ENCODE data around the gene TTC13. TPM values are rescaled to one million over a fixed set of nuclear protein-coding genes. Genes with fewer than 3 reads are reported as not detected.
A peak's percentile ranks its signal among the peaks of the same experiment; 100 is the strongest.

TTC13 gene
- total RNA-seq, 4 donors from 2014 or later = 14.4 to 28.5 (median 26.1) TPM

DNA sequence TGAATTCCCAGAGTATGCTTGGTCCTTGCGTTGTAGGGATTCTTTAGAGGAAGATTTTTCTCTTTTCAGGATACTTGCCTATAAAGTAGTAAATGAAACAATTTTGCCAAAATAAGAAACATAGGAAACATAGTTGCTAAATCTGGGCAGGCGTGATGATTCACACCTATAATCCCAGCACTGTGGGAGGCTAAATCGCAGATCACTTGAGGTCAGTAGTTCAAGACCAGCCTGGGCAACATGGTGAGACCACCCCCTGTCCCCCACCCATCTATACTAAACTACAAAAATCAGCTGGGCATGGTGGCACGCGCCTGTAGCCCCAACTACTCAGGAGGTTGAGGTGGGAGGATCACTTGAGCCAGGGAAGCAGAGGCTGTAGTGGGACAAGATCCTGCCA is 5.2 kb upstream of the TTC13 start:
- intact Hi-C loops (cut with DNase I) = no loop called here
- WGBS, 2 donors = 91 to 93% methylated on average over 5 of the region's 5 CpGs
- H3K36me3 ChIP-seq = peaks cover 0 to 4% of the 10 kb centered on the region in 2 donors

DNA sequence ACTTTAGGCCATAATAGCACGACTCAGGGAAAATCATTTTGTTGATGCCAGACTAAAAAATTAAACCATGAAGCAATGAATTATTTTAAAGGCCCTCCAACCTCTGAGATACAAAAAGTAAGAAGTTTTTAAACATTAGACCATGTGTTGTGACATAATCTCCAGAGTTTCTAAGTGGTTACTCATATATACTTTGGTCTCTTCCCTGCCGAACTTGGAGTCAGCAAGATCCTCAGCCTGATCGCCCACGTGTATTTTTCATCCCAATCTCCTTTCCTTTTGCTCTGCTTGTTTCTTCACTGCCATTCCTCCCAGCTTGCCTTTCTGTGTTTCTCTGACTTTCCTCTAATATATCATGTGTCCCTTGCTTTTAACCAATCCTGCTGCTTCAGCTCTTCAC is 4.0 kb upstream of the TTC13 start:
- Histone ChIP-seq H3K36me3 (peaks cover 0 to 4% of the 10 kb centered on the region in 2 donors), H3K4me3 (replicated peaks in 1 of 3) (no peak overlapping the region), H3K9me3 (no peaks in the 10 kb centered on the region), H3K27ac (no peak overlapping the region), H3K27me3 (no peaks in the 10 kb centered on the region), H3K4me1 (peaks cover 15 to 23% of the 10 kb centered on the region in 2 donors)
- 83 to 89% methylated on average over 4 of the region's 4 CpGs for WGBS, 2 donors
- TF ChIP-seq CTCF (IDR thresholded peaks at IDR 0.05) (no peak), POLR2A (IDR thresholded peaks at IDR 0.05) (no peak)
- intact Hi-C loops (cut with DNase I) = no loop called here
- DNase-seq = no peak

More for the DNA sequence above, 5.2 kb upstream of the TTC13 start:
- no peak overlapping the region for H3K4me3 ChIP-seq (replicated peaks in 1 of 3)
- no peaks in the 10 kb centered on the region for H3K27me3 ChIP-seq
- H3K4me1 ChIP-seq = peaks cover 15 to 20% of the 10 kb centered on the region in 2 donors
- no peaks in the 10 kb centered on the region for H3K9me3 ChIP-seq
- H3K27ac ChIP-seq = no peak overlapping the region
- TF ChIP-seq POLR2A (IDR thresholded peaks at IDR 0.05) (no peak), CTCF (IDR thresholded peaks at IDR 0.05) (no peak)
- DNase-seq = no peak

DNA sequence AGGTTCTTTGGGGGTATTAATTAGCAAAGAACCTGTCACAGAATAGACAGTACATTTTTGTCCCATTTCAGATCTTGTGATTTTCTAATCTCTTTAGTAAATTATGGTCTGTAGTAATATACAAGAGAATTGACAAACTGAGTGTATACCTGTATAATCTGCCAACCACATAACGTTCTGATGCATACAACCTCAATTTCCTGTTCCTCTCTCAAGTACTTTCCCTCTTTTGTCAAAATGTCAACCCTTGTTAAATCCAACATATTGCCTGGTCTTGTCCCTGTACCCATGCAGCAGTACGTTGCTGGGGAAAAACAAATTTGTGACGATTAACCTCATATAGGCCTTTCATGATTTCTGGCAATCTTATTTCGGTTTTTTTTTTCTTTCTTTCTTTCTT is 1.3 kb upstream of the TTC13 start:
- Histone ChIP-seq H3K27me3 (no peaks in the 10 kb centered on the region), H3K9me3 (no peaks in the 10 kb centered on the region), H3K4me3 (replicated peaks in 1 of 3) (peak overlapping the region in 1 of 3 donors; percentile 87), H3K4me1 (peaks cover 10 to 16% of the 10 kb centered on the region in 2 donors), H3K36me3 (peaks cover 0 to 4% of the 10 kb centered on the region in 2 donors), H3K27ac (no peak overlapping the region)
- 79 to 82% methylated on average over 4 of the region's 4 CpGs for WGBS, 2 donors
- intact Hi-C loops (cut with DNase I) = loop anchor here (5.0 to 10.0 kb wide), 2 partner anchors 65 to 183 kb away; partner anchors contain the start of gene FAM89A
- no peak for DNase-seq
- no peak for TF ChIP-seq CTCF (IDR thresholded peaks at IDR 0.05)
- no peak for TF ChIP-seq POLR2A (IDR thresholded peaks at IDR 0.05)

GRCh38 chr1:230979389-230979716 is 692 bp upstream of the TTC13 start:
- Histone ChIP-seq H3K4me3 (replicated peaks in 1 of 3) (peak overlapping the region; percentile 69 to 87 (median 70)), H3K4me1 (peaks cover 10 to 16% of the 10 kb centered on the region in 2 donors), H3K27me3 (no peaks in the 10 kb centered on the region), H3K9me3 (no peaks in the 10 kb centered on the region), H3K36me3 (peaks cover 0 to 4% of the 10 kb centered on the region in 2 donors), H3K27ac (peak overlapping the region in 2 of 3 donors; percentile 35 to 56)
- WGBS, 2 donors = 4 to 9% methylated on average over 12 of the region's 12 CpGs
- no peak for DNase-seq
- intact Hi-C loops (cut with DNase I) = loop anchor here (5.0 to 10.0 kb wide), 2 partner anchors 65 to 182 kb away; partner anchors contain the start of gene FAM89A
- TF ChIP-seq CTCF (IDR thresholded peaks at IDR 0.05) = no peak
- no peak for TF ChIP-seq POLR2A (IDR thresholded peaks at IDR 0.05)

DNA sequence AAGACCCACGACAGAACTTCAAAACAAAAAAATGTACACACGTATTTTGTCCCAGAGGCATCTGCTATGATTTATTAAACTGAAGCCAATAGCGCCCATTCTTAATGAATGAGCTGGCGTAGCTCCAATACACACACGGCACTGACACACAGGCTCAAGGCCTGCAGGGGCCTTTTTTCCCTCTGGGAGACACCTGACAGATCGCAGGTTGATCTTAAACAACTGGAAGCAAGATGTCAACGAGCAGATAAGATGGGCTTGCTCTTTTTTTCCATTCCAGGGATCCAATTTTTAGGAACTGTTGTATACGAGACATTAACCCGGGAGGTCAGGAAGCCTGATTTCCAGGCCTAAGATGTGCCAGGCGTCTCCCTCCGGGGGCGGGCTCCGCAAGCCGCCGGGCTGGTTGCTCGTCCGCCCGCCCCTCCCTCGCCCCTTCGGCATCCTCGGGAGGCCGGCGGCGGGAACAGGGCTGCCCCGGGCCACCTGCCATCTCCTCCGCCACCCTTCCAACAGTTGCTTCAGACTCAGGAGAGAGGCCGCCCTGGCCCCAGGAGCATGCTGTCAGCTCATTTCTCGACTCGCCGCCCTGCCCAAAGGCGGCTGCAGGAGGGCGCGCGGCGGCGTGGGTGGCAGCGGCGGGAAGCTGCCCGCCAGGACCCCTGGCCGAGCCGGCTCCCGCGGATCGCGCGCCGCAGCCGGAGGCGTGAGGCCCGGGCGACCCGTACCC is 735 bp downstream of the TTC13 start:
- peak overlapping the region in 2 of 3 donors; percentile 24 to 44 for H3K27ac ChIP-seq
- DNase-seq = peak; percentile 44 to 51
- H3K36me3 ChIP-seq = peaks cover 0 to 4% of the 10 kb centered on the region in 2 donors
- WGBS, 2 donors = 2 to 9% methylated on average over 14 to 43 of the region's 52 CpGs
- intact Hi-C loops (cut with DNase I) = loop anchor here (5.0 to 10.0 kb wide), 2 partner anchors 67 to 181 kb away; partner anchors contain the start of gene FAM89A
- H3K4me3 ChIP-seq (replicated peaks in 1 of 3) = peak overlapping the region; percentile 17 to 69 (median 55)
- TF ChIP-seq CTCF (IDR thresholded peaks at IDR 0.05) = no peak
- TF ChIP-seq POLR2A (IDR thresholded peaks at IDR 0.05) = no peak
- no peaks in the 10 kb centered on the region for H3K9me3 ChIP-seq
- H3K27me3 ChIP-seq = no peaks in the 10 kb centered on the region
- peaks cover 10 to 16% of the 10 kb centered on the region in 2 donors for H3K4me1 ChIP-seq

Data from thyroid gland (tissue), 4 donors.